ENCODE data around the gene SPACA1.

SPACA1 gene

GRCh38 chr6:88107241-88107640, 59.6 kb downstream of the SPACA1 start:
- DNase-seq = no peak

DNA sequence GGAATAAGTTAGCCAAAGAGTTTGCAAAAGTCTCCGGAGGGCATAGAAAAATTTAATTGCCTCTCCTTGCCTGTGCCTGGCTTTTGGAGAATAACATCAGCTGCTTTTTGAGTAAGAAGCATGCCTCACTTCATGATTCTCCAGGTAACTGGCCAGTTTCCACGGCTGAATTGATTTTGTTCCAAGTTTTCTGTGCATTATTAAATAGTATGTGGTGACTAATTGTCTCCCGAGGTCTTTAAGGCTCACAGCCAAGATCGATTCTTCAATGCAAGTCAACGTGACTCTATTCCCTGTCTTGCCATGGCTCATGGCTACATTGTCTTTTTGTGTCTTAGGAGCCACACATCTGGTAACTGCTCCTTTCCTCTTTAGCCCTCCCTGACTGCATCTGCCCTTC, 64.3 kb downstream of the SPACA1 start:
- no peak for DNase-seq

DNA sequence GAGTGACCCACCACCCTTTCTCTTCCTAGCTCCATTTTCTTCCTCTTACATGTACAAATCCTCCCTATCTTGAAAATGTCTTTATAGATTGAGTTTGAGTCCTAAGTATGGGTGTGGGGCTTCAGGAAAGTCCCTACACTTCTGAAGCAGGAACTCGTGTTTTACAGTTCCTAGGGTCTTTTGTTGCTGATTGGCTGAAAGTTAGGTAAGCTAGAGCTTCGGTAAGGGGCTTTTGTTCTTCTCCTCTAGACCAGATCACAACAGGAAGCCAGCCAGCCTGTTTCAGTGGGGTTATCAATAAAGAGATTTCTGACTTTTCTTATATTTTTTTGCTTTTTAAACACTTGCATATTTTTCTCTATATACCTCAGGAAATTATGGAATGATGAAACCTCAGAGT, 67.2 kb downstream of the SPACA1 start:
- DNase-seq = no peak

- no peak for DNase-seq
Observed at GRCh38 chr6:88115307-88115706, 67.7 kb downstream of the SPACA1 start.

GRCh38 chr6:88116276-88116675, 68.6 kb downstream of the SPACA1 start:
- no peak for DNase-seq
